HG03280 (cell line): Measurements from ENCODE around the gene KIF6.

ENCODE experiments used
- ATAC-seq: cut with Tn5 transposase; IDR thresholded peaks from one replicate; pipeline ENCODE4 v1.9.1; 2021; ENCODE audit warnings: mild to moderate bottlenecking, moderate library complexity; ENCODE audit not compliant: unreplicated experiment

The KIF6 gene

GRCh38 chr6:39453956-39454524 lies 271.2 kb downstream of the KIF6 start:
- ATAC-seq = no peak

- ATAC-seq = no peak
These were observed 272.0 kb downstream of the KIF6 start for GRCh38 chr6:39453241-39453640.

- no peak for ATAC-seq
These were observed 272.7 kb downstream of the KIF6 start for GRCh38 chr6:39452306-39453145.

DNA sequence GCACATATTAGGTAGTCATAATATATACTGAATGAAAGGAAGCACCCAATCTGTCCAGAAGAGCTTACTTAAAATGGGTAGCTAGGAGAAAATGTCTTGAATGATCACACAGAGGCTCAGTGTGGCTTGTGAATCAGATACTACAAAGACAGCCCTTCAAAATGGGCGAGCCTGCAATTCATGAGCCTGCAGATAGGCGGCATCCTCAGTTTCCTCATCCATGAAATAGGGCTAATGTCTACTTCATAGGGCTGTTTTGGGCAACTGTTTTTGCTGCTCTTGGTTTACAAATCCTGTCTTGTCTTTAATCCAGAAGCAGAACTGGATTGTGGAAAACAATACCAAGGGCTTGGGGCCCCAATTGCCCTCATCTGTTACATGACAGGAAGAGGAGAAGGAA lies 273.4 kb downstream of the KIF6 start:
- no peak for ATAC-seq

GRCh38 chr6:39449022-39449421 lies 276.2 kb downstream of the KIF6 start:
- ATAC-seq = no peak

GRCh38 chr6:39446909-39447308 lies 278.3 kb downstream of the KIF6 start:
- ATAC-seq = no peak

- no peak for ATAC-seq
These were observed 279.5 kb downstream of the KIF6 start for GRCh38 chr6:39445667-39446066.

DNA sequence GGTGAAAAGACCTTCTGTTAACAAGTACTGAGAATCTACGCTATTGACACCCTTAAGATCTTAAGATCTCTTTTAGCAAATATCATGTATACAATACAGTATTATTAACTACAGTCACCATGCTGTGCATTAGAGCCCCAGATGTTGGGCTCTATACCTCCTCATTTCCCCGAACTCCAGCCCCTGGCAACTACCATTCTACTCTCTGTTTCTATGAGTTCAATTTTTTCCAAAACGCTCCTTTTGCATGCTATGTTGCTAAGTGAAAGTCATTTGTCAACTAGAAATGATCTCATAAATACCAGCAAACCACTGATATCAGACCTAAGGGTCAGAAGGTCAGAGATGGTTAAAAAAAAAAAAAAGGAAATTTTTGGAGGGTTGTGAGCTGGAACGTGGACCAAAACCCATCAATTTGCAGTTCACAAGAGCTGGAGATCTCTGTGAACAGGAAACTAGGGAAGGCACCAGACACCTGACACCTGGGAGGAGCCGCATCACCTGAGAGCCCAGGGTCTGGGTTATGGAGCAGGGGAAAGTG lies 280.7 kb downstream of the KIF6 start:
- ATAC-seq = no peak

GRCh38 chr6:39441986-39442385 lies 283.2 kb downstream of the KIF6 start:
- ATAC-seq = no peak

DNA sequence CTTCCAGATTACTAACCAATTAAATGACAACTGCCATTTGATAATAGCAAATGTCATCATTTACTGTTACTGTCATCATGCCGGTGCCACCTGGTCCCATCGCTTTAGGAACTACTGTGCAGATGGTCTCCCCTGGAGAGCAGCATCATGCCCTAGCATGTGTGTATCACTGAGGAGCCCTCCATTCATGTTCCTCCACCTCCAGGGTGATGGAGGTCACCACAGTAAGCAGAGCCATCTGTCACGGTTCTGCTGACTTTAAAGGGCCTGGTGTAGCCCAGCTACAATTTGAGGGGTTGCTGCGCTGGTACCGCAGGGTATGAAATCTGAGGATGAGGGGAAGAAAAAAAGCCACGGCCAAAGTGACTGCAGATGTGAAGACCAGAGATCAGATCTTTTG lies 283.9 kb downstream of the KIF6 start:
- no peak for ATAC-seq

DNA sequence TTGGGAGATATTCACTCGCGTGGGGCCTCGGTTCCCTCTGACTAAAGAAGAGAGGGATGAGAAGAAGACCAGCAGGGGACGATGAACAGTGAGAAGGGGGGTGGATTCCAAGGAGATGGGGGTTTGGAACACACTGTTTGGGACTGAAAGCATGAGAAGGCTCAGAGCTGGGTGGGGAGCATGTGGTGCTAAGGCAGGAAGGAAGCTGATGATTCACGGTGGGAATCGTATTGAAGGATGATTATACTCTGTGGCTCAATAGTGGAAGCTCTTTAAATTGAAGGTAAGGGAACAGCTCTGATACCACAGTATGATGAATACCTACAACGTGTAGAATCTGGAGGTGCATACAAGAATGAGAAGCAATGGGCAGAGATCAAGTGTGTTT lies 285.2 kb downstream of the KIF6 start:
- no peak for ATAC-seq

- no peak for ATAC-seq
These were observed 285.7 kb downstream of the KIF6 start for GRCh38 chr6:39439342-39440038.

DNA sequence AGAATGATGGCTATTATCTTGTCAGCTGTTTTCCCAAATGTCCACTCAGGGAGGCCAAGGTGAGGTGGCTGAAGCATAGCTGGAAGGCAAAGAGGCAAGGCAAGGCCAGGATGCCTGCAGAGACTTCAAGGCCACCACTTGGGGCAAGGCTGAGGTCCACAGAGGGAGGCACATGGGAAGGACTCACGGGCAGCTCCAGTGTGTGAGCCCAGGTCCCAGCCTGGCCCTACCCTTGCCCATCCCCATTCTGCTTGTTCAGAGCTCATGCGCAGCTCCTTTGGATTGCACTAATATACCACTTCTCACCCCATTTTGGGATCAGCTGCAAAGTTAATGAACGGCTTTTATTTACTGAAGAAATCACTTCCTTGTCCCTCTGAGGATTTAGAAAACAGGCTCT lies 291.6 kb downstream of the KIF6 start:
- ATAC-seq = no peak

- ATAC-seq = no peak
These were observed 292.7 kb downstream of the KIF6 start for GRCh38 chr6:39432330-39433025.

DNA sequence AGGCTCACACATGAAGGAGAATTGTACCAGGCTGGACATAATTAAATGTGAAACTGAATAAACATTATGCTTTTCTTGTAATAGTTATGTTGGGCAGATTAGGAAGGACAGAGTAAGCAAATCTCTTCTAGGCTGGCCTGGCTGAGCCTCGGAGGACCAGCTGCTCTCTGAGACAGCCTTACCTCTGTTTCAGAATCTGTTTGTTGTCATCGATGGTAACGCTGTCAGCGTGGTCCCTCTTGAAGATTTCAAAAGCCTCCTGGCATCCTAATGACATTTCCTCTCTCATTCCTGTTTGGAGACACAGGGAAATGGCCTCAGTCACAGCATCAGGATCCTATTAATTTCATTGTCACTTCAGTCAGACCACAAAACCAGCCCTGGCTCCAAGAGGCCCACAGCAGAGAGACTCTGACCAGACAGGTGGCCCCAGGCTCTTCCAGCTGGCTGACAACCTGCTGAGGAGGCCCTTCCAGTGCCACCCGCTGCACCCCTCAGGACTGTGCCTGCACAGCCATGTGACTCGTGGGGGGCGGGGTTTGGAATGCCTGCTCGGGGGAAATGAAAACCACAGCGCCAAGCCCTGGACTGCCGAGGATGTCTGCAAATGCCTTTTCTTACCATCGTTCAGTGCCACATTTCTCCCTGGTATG lies 294.2 kb downstream of the KIF6 start:
- ATAC-seq = no peak

GRCh38 chr6:39430446-39430845 lies 294.8 kb downstream of the KIF6 start:
- ATAC-seq = no peak

GRCh38 chr6:39428816-39429215 lies 296.4 kb downstream of the KIF6 start:
- ATAC-seq = no peak

DNA sequence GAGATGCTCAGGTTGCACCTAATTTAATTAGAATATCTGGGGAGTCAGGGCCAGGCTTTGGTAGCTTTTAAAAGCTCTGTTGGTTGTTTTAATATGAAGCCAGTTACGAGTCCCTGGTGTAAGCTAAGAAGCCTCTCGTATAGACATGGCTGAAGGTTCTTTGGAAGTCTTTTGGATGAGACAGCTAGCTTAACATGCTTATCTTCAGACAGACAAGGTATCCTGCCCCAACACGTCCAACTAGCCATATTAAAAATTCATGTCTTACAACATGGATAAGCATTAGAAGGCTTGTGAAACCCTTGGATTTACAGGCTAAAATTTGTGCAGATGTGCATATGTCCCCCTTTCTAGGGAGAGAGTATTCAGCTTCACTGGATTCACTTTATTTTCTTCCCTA lies 297.1 kb downstream of the KIF6 start:
- no peak for ATAC-seq

GRCh38 chr6:39426073-39426456 lies 299.1 kb downstream of the KIF6 start:
- ATAC-seq = no peak

- ATAC-seq = no peak
These were observed 299.7 kb downstream of the KIF6 start for GRCh38 chr6:39425346-39426072.
